ENCODE results near the gene CRACDL.
"Not testable (repeated sequence)": the region's sequence is repeated elsewhere in the genome, so short reads cannot be mapped to it uniquely, and the experiment has no call there.

Gene CRACDL

GRCh38 chr2:98903767-98904485 lies 32.1 kb downstream of the CRACDL start:
- DNase-seq = no peak

- DNase-seq = no peak
Measured at GRCh38 chr2:98903064-98903355, 33.0 kb downstream of the CRACDL start.

- no peak for DNase-seq
Measured at GRCh38 chr2:98902209-98903063, 33.6 kb downstream of the CRACDL start.

- DNase-seq = no peak
Measured at GRCh38 chr2:98901702-98902101, 34.3 kb downstream of the CRACDL start.

GRCh38 chr2:98901291-98901690 lies 34.7 kb downstream of the CRACDL start:
- DNase-seq = no peak

GRCh38 chr2:98900721-98901120 lies 35.3 kb downstream of the CRACDL start:
- DNase-seq = no peak

GRCh38 chr2:98899703-98900078 lies 36.3 kb downstream of the CRACDL start:
- not testable (repeated sequence) for DNase-seq

GRCh38 chr2:98899041-98899702 lies 36.9 kb downstream of the CRACDL start:
- no peak for DNase-seq

- no peak for DNase-seq
Measured at GRCh38 chr2:98898423-98898841, 37.6 kb downstream of the CRACDL start.

- no peak for DNase-seq
Measured at GRCh38 chr2:98897746-98898145, 38.3 kb downstream of the CRACDL start.

- DNase-seq = no peak
Measured at GRCh38 chr2:98896944-98897343, 39.1 kb downstream of the CRACDL start.

- DNase-seq = no peak
Measured at GRCh38 chr2:98896416-98896815, 39.6 kb downstream of the CRACDL start.

GRCh38 chr2:98895901-98896300 lies 40.1 kb downstream of the CRACDL start:
- no peak for DNase-seq

- DNase-seq = no peak
Measured at GRCh38 chr2:98895221-98895620, 40.8 kb downstream of the CRACDL start.

GRCh38 chr2:98894331-98895000 lies 41.6 kb downstream of the CRACDL start:
- DNase-seq = no peak

- DNase-seq = no peak
Measured at GRCh38 chr2:98893911-98894321, 42.1 kb downstream of the CRACDL start.

GRCh38 chr2:98892871-98893270 lies 43.2 kb downstream of the CRACDL start:
- DNase-seq = no peak

GRCh38 chr2:98891591-98891990 lies 44.4 kb downstream of the CRACDL start:
- DNase-seq = no peak

GRCh38 chr2:98886066-98886554 lies 49.9 kb downstream of the CRACDL start:
- no peak for DNase-seq

GRCh38 chr2:98884658-98885057 lies 51.4 kb downstream of the CRACDL start:
- DNase-seq = no peak

- DNase-seq = no peak
Measured at GRCh38 chr2:98883780-98884211, 52.2 kb downstream of the CRACDL start.

- no peak for DNase-seq
Measured at GRCh38 chr2:98882971-98883779, 52.9 kb downstream of the CRACDL start.

Data from CD4-positive, alpha-beta T cell treated with Interleukin-12 subunit alpha and Interleukin-12 subunit beta, for 1 hour (primary cell).